ENCODE results near the gene HTD2. TPM values are rescaled to one million over a fixed set of nuclear protein-coding genes. Genes with fewer than 3 reads are reported as not detected.

Gene HTD2
- polyA plus RNA-seq, 1 experiment = 5.2 TPM

DNA sequence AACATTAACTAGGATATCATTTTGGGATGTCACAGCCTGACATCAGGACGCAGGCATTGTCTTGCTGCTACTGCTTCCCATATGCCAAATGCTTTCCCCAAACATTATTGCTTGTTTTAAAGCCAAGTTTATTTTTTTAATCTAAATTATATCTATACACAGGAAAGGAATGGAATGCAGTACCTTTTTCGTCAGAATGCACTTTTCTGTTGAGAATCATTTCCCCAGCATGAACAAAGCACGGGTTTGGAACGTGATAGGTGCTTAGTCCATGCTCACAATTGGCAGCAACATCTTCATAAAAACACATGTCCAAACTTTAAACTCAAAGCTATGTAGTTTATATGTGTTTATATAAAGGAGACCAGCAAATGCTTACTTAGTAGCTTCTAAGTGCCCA lies 52.5 kb downstream of the HTD2 start:
- Histone ChIP-seq H3K36me3 (ENCODE audit: control insufficient read depth, insufficient read depth, low read length) (no peaks in the 10 kb centered on the region), H3K4me3 (ENCODE audit: low read depth, low read length) (no peak overlapping the region), H3K27me3 (ENCODE audit: control insufficient read depth, insufficient read depth, low read length) (no peaks in the 10 kb centered on the region)
- ChIA-PET CTCF (interaction anchor here (0.6 kb wide), 1 partner anchor 34 kb away, joined by 4 read pairs; no protein-coding TSS in a partner anchor), POLR2A (no interaction called here)
- DNase-seq (ENCODE audit: low read depth) = no peak
- TF ChIP-seq, protein P1, sequence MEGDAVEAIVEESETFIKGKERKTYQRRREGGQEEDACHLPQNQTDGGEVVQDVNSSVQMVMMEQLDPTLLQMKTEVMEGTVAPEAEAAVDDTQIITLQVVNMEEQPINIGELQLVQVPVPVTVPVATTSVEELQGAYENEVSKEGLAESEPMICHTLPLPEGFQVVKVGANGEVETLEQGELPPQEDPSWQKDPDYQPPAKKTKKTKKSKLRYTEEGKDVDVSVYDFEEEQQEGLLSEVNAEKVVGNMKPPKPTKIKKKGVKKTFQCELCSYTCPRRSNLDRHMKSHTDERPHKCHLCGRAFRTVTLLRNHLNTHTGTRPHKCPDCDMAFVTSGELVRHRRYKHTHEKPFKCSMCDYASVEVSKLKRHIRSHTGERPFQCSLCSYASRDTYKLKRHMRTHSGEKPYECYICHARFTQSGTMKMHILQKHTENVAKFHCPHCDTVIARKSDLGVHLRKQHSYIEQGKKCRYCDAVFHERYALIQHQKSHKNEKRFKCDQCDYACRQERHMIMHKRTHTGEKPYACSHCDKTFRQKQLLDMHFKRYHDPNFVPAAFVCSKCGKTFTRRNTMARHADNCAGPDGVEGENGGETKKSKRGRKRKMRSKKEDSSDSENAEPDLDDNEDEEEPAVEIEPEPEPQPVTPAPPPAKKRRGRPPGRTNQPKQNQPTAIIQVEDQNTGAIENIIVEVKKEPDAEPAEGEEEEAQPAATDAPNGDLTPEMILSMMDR (IDR thresholded peaks at IDR 0.05; ENCODE audit: insufficient read depth, low read depth, low read length) = no peak

DNA sequence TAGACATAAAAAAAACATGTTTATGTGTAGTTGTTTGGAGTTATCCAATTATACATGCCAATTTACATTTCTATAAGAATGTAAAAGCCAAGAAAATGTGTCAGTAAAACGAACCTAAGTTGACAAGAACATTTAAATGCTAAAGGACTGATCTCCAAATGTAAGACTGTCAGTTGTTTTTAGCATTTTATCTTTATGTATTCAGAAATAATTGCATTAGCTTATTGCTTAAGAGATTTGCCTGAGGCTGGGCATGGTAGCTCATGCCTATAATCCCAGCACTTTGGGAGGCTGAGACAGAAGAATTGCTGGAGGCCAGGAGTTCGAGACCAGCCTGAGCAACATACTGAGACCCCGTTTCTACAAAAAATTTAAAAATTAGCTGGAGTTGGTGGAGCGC lies 53.3 kb downstream of the HTD2 start:
- POLR2A ChIA-PET = no interaction called here
- CTCF ChIA-PET = interaction anchor here (0.6 kb wide), 1 partner anchor 33 kb away, joined by 4 read pairs; no protein-coding TSS in a partner anchor
- Histone ChIP-seq H3K27me3 (ENCODE audit: control insufficient read depth, insufficient read depth, low read length) (no peaks in the 10 kb centered on the region), H3K36me3 (ENCODE audit: control insufficient read depth, insufficient read depth, low read length) (no peaks in the 10 kb centered on the region), H3K4me3 (ENCODE audit: low read depth, low read length) (no peak overlapping the region)
- no peak for DNase-seq (ENCODE audit: low read depth)
- TF ChIP-seq, protein P1 (IDR thresholded peaks at IDR 0.05; ENCODE audit: insufficient read depth, low read depth, low read length) = no peak

DNA sequence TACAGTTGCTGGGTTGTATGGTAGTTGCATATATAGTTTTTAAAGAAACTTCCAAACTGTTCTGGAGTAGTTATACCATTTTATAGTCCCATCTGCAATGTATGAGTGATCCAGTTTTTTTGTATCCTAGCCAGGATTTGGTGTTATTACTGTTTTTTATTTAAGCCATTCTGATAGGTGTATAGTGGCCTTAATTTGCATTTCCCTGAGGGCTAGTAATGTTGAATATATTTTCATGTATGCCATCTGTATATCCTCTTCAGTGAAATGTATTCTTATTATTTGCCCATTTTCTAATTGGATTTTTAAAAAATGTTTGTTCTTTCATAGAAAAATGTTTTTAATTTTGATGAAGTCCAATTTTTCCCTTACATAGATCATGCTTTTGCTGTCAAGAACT lies 55.5 kb downstream of the HTD2 start:
- no peak overlapping the region for H3K4me3 ChIP-seq (ENCODE audit: low read depth, low read length)
- H3K27me3 ChIP-seq (ENCODE audit: control insufficient read depth, insufficient read depth, low read length) = no peaks in the 10 kb centered on the region
- no peak for DNase-seq (ENCODE audit: low read depth)
- TF ChIP-seq, protein P1 (IDR thresholded peaks at IDR 0.05; ENCODE audit: insufficient read depth, low read depth, low read length) = no peak
- ChIA-PET CTCF (interaction anchor here (1.3 kb wide), 1 partner anchor 12 kb away, joined by 4 read pairs; no protein-coding TSS in a partner anchor), POLR2A (no interaction called here)
- H3K36me3 ChIP-seq (ENCODE audit: control insufficient read depth, insufficient read depth, low read length) = no peaks in the 10 kb centered on the region

DNA sequence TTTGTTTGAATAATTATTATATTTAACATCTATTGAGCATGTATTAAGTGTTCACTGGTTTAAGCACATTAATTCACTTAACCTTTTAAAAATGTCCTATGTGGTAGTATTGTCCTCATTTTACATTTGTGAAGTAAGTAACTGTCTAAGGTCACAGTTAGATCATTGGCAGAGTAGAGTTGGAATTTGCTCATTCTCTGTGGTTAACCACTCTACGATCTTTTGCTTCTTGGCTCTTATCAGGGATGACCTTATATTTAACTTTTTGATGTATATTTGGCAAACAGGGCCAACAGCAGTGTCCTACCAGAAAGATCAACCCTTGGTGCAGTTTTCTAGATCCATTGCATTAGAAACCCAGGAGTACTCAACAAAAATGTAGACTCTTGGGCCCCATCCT lies 60.4 kb downstream of the HTD2 start:
- ChIA-PET POLR2A (no interaction called here), CTCF (no interaction called here)
- TF ChIP-seq, protein P1 (IDR thresholded peaks at IDR 0.05; ENCODE audit: insufficient read depth, low read depth, low read length) = no peak
- no peak overlapping the region for H3K4me3 ChIP-seq (ENCODE audit: low read depth, low read length)
- H3K27me3 ChIP-seq (ENCODE audit: control insufficient read depth, insufficient read depth, low read length) = no peaks in the 10 kb centered on the region
- no peak for DNase-seq (ENCODE audit: low read depth)
- no peaks in the 10 kb centered on the region for H3K36me3 ChIP-seq (ENCODE audit: control insufficient read depth, insufficient read depth, low read length)

DNA sequence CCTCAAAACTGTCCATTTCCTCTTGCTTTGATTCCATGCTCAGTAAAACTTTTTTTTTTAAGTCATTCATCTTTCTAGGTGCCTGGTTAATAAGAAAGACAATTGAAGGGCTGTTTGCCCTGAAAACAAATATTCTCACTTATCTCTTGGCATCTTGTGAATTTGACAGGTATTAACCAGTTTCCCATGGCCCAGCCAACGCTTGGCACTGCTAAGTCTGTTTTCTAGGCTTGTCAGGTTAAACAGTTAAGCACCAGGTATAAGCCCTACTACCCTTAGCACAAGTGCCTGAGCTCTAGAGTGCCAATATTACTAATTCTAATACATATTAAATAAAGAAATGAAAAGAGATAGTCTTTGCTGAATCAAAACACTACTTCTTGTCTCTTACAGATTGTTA lies 62.7 kb downstream of the HTD2 start:
- TF ChIP-seq, protein P1 (IDR thresholded peaks at IDR 0.05; ENCODE audit: insufficient read depth, low read depth, low read length) = no peak
- no peak for DNase-seq (ENCODE audit: low read depth)
- Histone ChIP-seq H3K4me3 (ENCODE audit: low read depth, low read length) (no peak overlapping the region), H3K27me3 (ENCODE audit: control insufficient read depth, insufficient read depth, low read length) (no peaks in the 10 kb centered on the region), H3K36me3 (ENCODE audit: control insufficient read depth, insufficient read depth, low read length) (no peaks in the 10 kb centered on the region; the same call in 1 of the 2 replicates)
- CTCF ChIA-PET = interaction anchor here (0.6 to 1.6 kb wide), 2 partner anchors 25 to 60 kb away, joined by 4 read pairs; no protein-coding TSS in a partner anchor
- POLR2A ChIA-PET = no interaction called here

Small RNA genes within 50 kb of the gene (small RNA-seq; reads per million reads assigned to genes)
- gene AC098479.1 (ENCODE audit: insufficient read length, low read depth, low replicate concordance) = not detected

Other genes starting within 250 kb of the HTD2 start
- gene DNASE1L3, start 95.5 kb upstream of the HTD2 start, polyA plus RNA-seq (2011; rRNA removed) = not detected in 2 replicates
- 7.3 and 9.2 TPM in 2 replicates for gene ABHD6, start 68.7 kb upstream of the HTD2 start, polyA plus RNA-seq (2011; rRNA removed)
- 10.9 and 13.3 TPM in 2 replicates for gene RPP14, start 275 bp upstream of the HTD2 start, polyA plus RNA-seq (2011; rRNA removed)
- 36.4 and 38.9 TPM in 2 replicates for gene PXK, start 26.4 kb downstream of the HTD2 start, polyA plus RNA-seq (2011; rRNA removed)
- 86.1 and 99.6 TPM in 2 replicates for gene PDHB, start 127.3 kb downstream of the HTD2 start, polyA plus RNA-seq (2011; rRNA removed)
- gene KCTD6, start 185.6 kb downstream of the HTD2 start, polyA plus RNA-seq (2011; rRNA removed) = 5.1 and 9.4 TPM in 2 replicates
- gene ACOX2, start 230.7 kb downstream of the HTD2 start, polyA plus RNA-seq (2011; rRNA removed) = 32.3 and 39.6 TPM in 2 replicates